Sigmoid colon (tissue), 3 donors: ENCODE measurements around the gene TGM3.

Source experiments
- POLR2A ChIP-seq, 2 donors: fragments of 450-650 bp; IDR thresholded peaks; one replicate each; pipeline ENCODE4 v1.6.1; 2016; ENCODE audit warnings: antibody characterized with exemption in 2 of 2, mild to moderate bottlenecking in 2 of 2, moderate library complexity in 2 of 2
- TF ChIP-seq, protein P1 (sequence below), 4 experiments: fragments of 450-650 bp in 3 of 4; fragments of 200-600 bp in 1 of 4; IDR thresholded peaks; one replicate each; pipeline ENCODE4 v1.5.1; 2016 to 2019; ENCODE audit warnings: antibody characterized with exemption in 4 of 4, mild to moderate bottlenecking in 3 of 4, moderate library complexity in 2 of 4

GRCh38 chr20:2386516-2387179 lies 90.8 kb downstream of the TGM3 start:
- TF ChIP-seq, protein P1, sequence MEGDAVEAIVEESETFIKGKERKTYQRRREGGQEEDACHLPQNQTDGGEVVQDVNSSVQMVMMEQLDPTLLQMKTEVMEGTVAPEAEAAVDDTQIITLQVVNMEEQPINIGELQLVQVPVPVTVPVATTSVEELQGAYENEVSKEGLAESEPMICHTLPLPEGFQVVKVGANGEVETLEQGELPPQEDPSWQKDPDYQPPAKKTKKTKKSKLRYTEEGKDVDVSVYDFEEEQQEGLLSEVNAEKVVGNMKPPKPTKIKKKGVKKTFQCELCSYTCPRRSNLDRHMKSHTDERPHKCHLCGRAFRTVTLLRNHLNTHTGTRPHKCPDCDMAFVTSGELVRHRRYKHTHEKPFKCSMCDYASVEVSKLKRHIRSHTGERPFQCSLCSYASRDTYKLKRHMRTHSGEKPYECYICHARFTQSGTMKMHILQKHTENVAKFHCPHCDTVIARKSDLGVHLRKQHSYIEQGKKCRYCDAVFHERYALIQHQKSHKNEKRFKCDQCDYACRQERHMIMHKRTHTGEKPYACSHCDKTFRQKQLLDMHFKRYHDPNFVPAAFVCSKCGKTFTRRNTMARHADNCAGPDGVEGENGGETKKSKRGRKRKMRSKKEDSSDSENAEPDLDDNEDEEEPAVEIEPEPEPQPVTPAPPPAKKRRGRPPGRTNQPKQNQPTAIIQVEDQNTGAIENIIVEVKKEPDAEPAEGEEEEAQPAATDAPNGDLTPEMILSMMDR (IDR thresholded peaks at IDR 0.05) = no peak
- TF ChIP-seq POLR2A (IDR thresholded peaks at IDR 0.05) = no peak
